Measurements from ENCODE around the gene CEBPZ. TPM values are rescaled to one million over a fixed set of nuclear protein-coding genes. Genes with fewer than 3 reads are reported as not detected.

Gene CEBPZ
- total RNA-seq, 4 donors from 2014 or later, result 31.4 to 46.1 (median 34.5) TPM

DNA sequence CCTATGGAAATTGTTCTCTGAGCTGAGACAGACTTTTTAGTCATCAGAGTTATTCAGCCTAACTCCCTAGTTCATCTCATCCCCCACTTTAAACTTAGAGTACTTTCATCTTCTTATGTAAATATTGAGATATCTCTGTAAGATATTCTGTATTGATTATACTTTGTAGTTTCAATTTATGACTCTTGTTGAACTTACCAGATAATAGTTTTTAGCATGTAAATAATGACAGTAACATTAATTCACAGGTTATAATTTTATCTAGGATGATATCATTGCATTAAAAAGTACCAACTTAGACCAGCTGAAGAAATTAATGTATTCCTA, 59.8 kb downstream of the CEBPZ start:
- TF ChIP-seq POLR2A (IDR thresholded peaks at IDR 0.05), result no peak
- TF ChIP-seq, protein P1, sequence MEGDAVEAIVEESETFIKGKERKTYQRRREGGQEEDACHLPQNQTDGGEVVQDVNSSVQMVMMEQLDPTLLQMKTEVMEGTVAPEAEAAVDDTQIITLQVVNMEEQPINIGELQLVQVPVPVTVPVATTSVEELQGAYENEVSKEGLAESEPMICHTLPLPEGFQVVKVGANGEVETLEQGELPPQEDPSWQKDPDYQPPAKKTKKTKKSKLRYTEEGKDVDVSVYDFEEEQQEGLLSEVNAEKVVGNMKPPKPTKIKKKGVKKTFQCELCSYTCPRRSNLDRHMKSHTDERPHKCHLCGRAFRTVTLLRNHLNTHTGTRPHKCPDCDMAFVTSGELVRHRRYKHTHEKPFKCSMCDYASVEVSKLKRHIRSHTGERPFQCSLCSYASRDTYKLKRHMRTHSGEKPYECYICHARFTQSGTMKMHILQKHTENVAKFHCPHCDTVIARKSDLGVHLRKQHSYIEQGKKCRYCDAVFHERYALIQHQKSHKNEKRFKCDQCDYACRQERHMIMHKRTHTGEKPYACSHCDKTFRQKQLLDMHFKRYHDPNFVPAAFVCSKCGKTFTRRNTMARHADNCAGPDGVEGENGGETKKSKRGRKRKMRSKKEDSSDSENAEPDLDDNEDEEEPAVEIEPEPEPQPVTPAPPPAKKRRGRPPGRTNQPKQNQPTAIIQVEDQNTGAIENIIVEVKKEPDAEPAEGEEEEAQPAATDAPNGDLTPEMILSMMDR (IDR thresholded peaks at IDR 0.05), result no peak
- intact Hi-C loops (cut with DNase I), result no loop called here
- H3K27ac ChIP-seq, result no peak overlapping the region
- H3K4me3 ChIP-seq (replicated peaks in 1 of 3), result no peak overlapping the region
- H3K4me1 ChIP-seq, result no peaks in the 10 kb centered on the region
- no peaks in the 10 kb centered on the region for H3K36me3 ChIP-seq
- H3K9me3 ChIP-seq, result no peaks in the 10 kb centered on the region
- no peaks in the 10 kb centered on the region for H3K27me3 ChIP-seq
- DNase-seq, result no peak

- Histone ChIP-seq H3K4me3 (replicated peaks in 1 of 3) (no peak overlapping the region), H3K27me3 (no peaks in the 10 kb centered on the region), H3K36me3 (no peaks in the 10 kb centered on the region), H3K9me3 (no peaks in the 10 kb centered on the region), H3K4me1 (no peaks in the 10 kb centered on the region), H3K27ac (no peak overlapping the region)
- WGBS, 2 donors, result 50 to 53% methylated on average over 17 of the region's 17 CpGs
- peak; percentile 4 to 8 for DNase-seq
- TF ChIP-seq, protein P1 (IDR thresholded peaks at IDR 0.05), result peak in 5 of 6 experiments; percentile 26 to 66 (median 49)
- TF ChIP-seq POLR2A (IDR thresholded peaks at IDR 0.05), result no peak
- intact Hi-C loops (cut with DNase I), result no loop called here
Observed at GRCh38 chr2:37168217-37168981, 63.0 kb downstream of the CEBPZ start.

- intact Hi-C loops (cut with DNase I), result no loop called here
- Histone ChIP-seq H3K4me1 (no peaks in the 10 kb centered on the region), H3K36me3 (no peaks in the 10 kb centered on the region), H3K9me3 (no peaks in the 10 kb centered on the region), H3K27ac (no peak overlapping the region), H3K4me3 (replicated peaks in 1 of 3) (no peak overlapping the region), H3K27me3 (no peaks in the 10 kb centered on the region)
- no peak for DNase-seq
- TF ChIP-seq POLR2A (IDR thresholded peaks at IDR 0.05), result no peak
- TF ChIP-seq, protein P1 (IDR thresholded peaks at IDR 0.05), result no peak
- WGBS, 2 donors, result 94 to 95% methylated on average over 3 of the region's 3 CpGs
Observed at GRCh38 chr2:37167636-37168180, 63.7 kb downstream of the CEBPZ start.

GRCh38 chr2:37164757-37165156, 66.6 kb downstream of the CEBPZ start:
- Histone ChIP-seq H3K27me3 (no peaks in the 10 kb centered on the region), H3K4me3 (replicated peaks in 1 of 3) (no peak overlapping the region), H3K9me3 (no peaks in the 10 kb centered on the region), H3K36me3 (no peaks in the 10 kb centered on the region), H3K4me1 (no peaks in the 10 kb centered on the region), H3K27ac (no peak overlapping the region)
- no peak for DNase-seq
- 93% methylated on average over 1 of the region's 1 CpG for WGBS, 2 donors
- TF ChIP-seq, protein P1 (IDR thresholded peaks at IDR 0.05), result no peak
- no peak for TF ChIP-seq POLR2A (IDR thresholded peaks at IDR 0.05)
- intact Hi-C loops (cut with DNase I), result no loop called here
